ENCODE measurements around the gene RBKS. TPM values are rescaled to one million over a fixed set of nuclear protein-coding genes. Genes with fewer than 3 reads are reported as not detected.
A peak's percentile ranks its signal among the peaks of the same experiment; 100 is the strongest.
"Not testable (repeated sequence)": the region's sequence is repeated elsewhere in the genome, so short reads cannot be mapped to it uniquely, and the experiment has no call there.

Gene RBKS
- polyA plus RNA-seq, 3 donors = 2.8 to 19.8 (median 9.4) TPM

DNA sequence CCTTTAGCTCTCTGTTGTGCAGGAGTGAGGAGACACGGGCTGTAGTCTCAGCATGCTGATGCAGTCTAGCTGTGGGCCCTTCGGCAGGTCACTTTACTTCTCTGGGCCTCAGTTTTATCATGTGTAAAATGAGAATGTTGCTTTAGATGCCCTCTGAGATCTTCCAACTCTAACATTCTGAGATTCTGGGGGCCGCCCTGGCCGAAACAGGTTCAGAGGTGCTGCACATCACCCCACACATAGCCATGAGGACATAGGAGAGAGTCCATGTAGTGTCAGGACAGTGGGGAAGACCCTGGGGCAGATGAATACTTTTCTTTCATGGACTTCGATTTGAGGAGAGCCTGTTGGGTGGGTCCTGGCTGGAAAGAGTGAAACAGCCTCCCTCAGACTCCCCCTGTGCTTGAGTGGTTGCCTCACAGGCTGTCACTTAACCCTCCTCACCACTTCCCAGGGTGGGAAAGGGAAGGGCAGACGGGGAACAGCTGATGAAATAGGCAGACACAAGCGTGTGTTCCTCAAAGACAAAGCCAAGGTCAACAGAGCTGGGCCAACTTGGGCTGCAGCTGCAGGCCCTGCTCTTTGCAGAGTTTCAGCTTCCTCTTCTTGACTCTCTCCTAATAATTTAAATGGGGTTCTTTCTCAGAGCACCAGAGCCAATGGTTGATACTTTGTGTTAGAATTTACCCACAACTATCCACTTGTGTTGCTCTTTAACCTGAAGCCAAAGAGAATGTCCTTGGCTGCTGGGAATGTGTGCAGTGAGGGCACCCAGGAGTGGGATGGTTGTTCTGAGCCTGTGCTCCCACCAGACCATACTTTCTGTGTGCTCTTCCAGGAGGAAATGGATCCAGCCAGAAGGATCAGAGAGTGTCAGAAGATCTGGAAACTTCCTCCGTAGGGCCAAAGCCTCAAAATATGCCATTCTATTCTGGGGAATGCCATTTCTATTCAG, 133.4 kb downstream of the RBKS start:
- no peak overlapping the region for H3K27ac ChIP-seq (ENCODE audit: low read depth, low read length)
- WGBS, 3 donors = 65 to 75% (median 71%) methylated on average over 8 of the region's 8 CpGs

DNA sequence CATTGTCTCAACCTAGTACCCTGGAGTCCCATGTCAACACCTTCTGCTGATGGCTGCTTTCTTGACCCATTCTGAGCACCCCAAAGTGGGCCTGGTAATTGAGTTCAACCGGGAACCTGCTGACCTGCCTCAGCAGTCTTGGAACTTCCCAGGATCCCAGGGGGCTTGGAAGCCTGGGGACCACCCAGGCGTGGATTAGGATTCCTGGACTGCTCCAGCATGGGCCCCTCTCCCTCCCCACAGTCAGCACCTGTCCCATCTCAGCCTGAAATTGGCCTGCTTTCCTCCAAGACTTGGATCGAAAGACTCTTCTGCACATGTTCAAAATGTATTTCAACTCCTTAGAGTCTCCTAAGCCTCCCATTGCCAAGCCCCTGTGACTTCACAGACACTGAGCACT, 134.1 kb downstream of the RBKS start:
- H3K27ac ChIP-seq (ENCODE audit: low read depth, low read length) = no peak overlapping the region
- 76 to 85% (median 83%) methylated on average over 3 of the region's 3 CpGs for WGBS, 3 donors

- WGBS, 3 donors = 82 to 91% (median 84%) methylated on average over 5 of the region's 5 CpGs
- no peak overlapping the region for H3K27ac ChIP-seq (ENCODE audit: low read depth, low read length)
Measured at GRCh38 chr2:27754831-27755230, 135.4 kb downstream of the RBKS start.

- H3K27ac ChIP-seq (ENCODE audit: low read depth, low read length) = no peak overlapping the region
- 19 to 32% (median 29%) methylated on average over 4 of the region's 4 CpGs for WGBS, 3 donors
Measured at GRCh38 chr2:27754138-27754588, 136.0 kb downstream of the RBKS start.

- H3K27ac ChIP-seq (ENCODE audit: low read depth, low read length) = no peak overlapping the region
- 29 to 72% (median 68%) methylated on average over 16 of the region's 16 CpGs for WGBS, 3 donors
Measured at GRCh38 chr2:27752551-27753237, 137.5 kb downstream of the RBKS start.

DNA sequence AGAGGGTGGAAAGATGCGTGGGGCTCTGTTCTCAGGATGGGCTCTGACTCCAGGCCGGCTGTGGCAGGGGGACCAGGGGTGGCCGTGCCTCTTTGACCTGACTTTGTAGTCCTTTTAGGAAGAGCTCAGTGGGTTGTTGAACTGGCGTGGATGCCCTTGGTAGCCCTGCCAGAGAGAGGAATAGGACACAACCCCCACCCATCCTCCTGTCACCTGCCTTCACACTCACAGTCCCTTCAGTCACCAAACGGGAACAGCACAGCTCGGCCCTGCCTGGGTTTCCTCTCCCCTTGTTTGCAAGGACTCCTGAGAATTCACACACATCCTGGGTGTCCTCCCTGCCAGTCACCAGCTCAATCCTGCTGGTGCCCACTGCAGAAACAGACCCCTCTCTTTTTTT, 138.8 kb downstream of the RBKS start:
- 88 to 97% (median 92%) methylated on average over 6 of the region's 6 CpGs for WGBS, 3 donors
- no peak overlapping the region for H3K27ac ChIP-seq (ENCODE audit: low read depth, low read length)

- WGBS, 3 donors = 82 to 90% (median 86%) methylated on average over 2 of the region's 2 CpGs
- H3K27ac ChIP-seq (ENCODE audit: low read depth, low read length) = not testable (repeated sequence)
Measured at GRCh38 chr2:27748803-27749554, 141.2 kb downstream of the RBKS start.

GRCh38 chr2:27747827-27748352, 142.3 kb downstream of the RBKS start:
- WGBS, 3 donors = 77% methylated on average over 6 of the region's 6 CpGs
- no peak overlapping the region for H3K27ac ChIP-seq (ENCODE audit: low read depth, low read length)

DNA sequence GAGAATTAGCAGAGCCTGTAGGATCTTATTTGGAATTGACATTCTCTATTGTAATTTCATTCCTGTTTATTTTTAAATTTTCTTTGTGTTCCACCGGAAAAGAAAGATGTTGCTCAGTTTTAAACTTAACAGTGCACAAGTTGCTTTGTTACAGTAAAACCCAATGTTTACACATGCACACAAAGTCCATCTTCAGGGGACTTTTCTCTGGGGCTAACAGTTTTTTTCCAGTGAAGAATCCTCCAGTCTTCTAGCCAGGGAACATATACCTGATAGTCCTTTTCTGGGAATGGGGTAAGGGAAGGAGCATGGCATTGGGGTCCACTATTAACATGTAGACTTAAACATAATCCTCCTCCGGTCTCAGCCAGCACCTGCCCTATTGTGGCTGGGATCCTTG, 143.9 kb downstream of the RBKS start:
- 73 to 88% (median 81%) methylated on average over 2 of the region's 2 CpGs for WGBS, 3 donors
- H3K27ac ChIP-seq (ENCODE audit: low read depth, low read length) = no peak overlapping the region

GRCh38 chr2:27745494-27745893, 144.7 kb downstream of the RBKS start:
- not testable (repeated sequence) for H3K27ac ChIP-seq (ENCODE audit: low read depth, low read length)

GRCh38 chr2:27742571-27742970, 147.6 kb downstream of the RBKS start:
- WGBS, 3 donors = 93 to 97% (median 95%) methylated on average over 9 of the region's 9 CpGs
- H3K27ac ChIP-seq (ENCODE audit: low read depth, low read length) = no peak overlapping the region

GRCh38 chr2:27741673-27742072, 148.5 kb downstream of the RBKS start:
- H3K27ac ChIP-seq (ENCODE audit: low read depth, low read length) = no peak overlapping the region
- WGBS, 3 donors = 62 to 68% (median 67%) methylated on average over 3 of the region's 3 CpGs

DNA sequence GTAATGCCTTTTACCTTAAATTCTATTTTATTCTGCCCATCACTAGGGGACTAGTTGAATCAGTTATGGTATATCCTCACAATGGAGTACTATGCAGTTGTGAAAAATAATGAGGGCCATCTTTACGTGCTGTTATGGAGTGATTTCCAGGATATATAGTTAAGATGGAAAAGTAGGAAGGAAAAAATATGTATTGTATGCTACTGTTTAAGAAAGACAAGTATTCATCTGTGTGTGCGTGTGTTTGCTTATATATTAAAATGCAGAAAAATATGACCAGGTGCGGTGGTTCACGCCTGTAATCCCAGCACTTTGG, 151.2 kb downstream of the RBKS start:
- 96 to 98% (median 96%) methylated on average over 4 of the region's 4 CpGs for WGBS, 3 donors

DNA sequence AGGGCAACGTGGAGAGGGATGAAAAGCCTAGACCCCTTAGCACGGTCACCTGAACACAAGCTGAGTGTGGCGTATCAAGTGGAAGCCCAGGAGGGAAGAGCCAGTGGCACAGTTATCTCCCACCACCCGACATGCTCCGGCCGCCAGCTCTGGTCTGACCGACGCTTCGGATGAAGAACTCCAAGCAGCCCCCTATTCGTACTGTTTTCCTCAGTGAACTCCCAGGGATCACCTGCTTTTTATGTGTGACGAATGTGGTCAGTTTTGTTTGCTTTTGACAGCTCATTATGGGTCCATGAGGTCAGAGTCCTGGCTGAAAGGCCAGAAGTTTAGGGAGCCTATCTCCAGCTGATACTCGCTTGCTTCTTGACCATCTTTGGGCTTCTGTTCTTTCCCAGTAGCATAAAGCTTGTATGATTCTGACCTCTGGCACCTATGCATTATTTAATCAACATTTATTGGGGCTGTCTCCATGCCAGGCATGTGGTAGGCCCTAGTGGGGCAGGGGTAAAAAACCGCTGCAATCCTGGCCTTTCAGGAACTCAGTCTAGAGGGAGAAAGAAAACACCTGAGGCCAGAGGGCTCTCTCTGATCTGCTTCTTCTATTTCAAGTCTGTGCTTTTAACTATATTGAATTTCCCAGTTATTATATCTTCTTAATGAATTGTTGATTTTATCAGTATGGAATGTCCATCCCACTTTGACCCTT, 151.7 kb downstream of the RBKS start:
- WGBS, 3 donors = 83 to 88% (median 88%) methylated on average over 13 of the region's 13 CpGs
- H3K27ac ChIP-seq (ENCODE audit: low read depth, low read length) = peak overlapping the region; percentile 2

More for the DNA sequence above, 151.2 kb downstream of the RBKS start:
- H3K27ac ChIP-seq (ENCODE audit: low read depth, low read length) = no peak overlapping the region

DNA sequence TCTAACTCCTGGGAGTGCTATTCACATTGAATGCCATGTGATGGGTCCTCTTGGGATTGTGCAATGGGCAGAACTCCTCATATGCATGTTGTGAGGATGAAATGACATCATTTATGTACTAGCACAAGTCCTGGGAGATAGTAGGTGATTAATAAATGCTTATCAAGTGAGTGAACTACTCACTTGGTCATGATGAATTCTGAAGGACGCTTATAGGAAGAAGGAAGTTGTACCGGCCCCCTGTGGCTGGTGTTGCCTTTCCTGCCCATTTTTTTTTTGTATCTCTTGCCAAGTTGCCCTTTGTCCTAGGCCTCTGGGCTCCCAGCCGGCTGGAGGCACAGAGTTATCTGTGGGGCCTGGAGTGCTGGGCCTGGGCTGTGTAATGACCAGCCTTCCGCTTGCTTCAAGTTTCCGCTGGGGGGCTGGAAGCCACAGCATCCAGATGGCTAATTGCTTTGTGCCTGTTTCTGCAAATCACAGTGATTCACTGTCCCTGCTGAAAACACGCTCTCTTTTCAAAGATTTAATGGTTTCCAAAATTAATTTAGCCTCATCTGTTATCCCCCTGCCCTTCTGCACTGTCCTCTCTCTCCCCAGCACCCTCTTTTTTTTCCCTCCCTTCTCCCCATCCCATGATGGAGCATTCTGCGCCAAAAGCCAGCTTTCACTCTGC, 152.4 kb downstream of the RBKS start:
- WGBS, 3 donors = 50 to 60% (median 56%) methylated on average over 7 of the region's 7 CpGs
- peak overlapping the region; percentile 2 for H3K27ac ChIP-seq (ENCODE audit: low read depth, low read length)

DNA sequence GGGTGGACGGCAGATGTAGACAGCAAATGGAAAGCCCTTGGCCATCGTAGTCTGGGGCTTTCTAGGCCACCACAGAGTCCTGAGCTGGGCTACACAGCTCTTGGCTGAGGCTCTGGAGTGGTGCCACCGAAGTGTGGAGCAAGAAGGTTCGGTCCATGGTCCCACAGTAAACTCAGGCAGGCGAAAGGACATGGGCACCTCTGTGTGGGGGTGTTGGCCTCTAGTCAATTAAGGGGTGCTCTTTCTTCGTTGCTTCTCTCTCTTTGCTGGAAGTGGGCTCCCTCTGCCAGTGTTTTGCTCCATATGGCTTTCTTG, 153.3 kb downstream of the RBKS start:
- H3K27ac ChIP-seq (ENCODE audit: low read depth, low read length) = no peak overlapping the region
- WGBS, 3 donors = 92 to 96% (median 95%) methylated on average over 6 of the region's 6 CpGs

GRCh38 chr2:27736031-27736889, 153.9 kb downstream of the RBKS start:
- peak overlapping the region; percentile 70 for H3K27ac ChIP-seq (ENCODE audit: low read depth, low read length)
- 82 to 89% (median 85%) methylated on average over 10 of the region's 10 CpGs for WGBS, 3 donors
